NCI-H526 treated with DMSO at 0.1 percent for 48 hours (cell line): ENCODE measurements around the gene NMNAT1.
"Not testable (repeated sequence)": the region's sequence is repeated elsewhere in the genome, so short reads cannot be mapped to it uniquely, and the experiment has no call there.

Source experiments
- DNase-seq: peaks from one replicate; lab custom pipeline; 2025; lab: John Stamatoyannopoulos, UW

Gene NMNAT1

DNA sequence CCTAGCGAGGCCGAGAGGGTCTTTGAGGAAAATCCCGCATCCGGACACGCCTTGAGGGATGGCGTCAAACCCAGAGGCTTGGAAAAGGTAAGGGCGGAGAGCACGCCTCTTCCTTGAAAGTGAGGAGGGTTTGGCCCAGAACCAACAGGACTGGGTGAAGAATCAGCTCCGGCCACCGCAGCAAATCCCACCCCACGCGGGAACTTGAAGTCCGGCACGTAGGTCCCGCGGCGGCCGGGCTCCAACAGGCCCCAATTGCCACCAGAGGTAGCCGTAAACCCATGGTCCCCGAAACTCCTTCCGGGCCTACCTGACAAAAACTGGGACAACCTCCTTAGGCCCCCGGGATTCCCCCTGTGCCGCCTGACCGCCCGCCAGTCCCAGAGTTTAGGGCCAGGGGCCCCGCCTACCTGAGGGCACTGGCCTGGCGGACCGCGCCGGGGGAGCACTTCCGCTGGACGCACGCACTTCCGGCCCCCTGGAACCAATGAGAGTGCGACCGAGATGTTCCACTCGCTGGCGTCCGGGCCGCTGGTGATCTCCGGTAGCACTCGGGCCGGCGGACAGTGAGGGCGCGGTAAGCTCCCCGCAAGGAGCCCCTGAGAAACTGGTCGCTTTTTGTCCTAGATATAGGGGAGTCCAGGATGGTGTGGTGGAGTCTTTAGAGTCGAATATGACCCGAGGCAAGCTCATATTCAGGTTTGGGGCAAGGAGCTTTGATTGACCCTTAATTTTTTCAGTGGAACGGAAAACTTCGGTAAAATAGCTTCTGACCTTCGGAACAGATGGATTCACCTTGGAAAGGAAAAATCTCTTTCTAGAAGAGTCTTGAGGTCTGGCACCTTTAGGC is at the start of gene NMNAT1, which contains the start of gene LZIC:
TSS of gene NMNAT1 (plus strand) at position 537 of the 850 bp plus-strand sequence. CDS start 28,599 bp downstream, outside the sequence.
TSS of gene LZIC (minus strand) at position 453 of the 850 bp plus-strand sequence. CDS start 6,772 bp downstream, outside the sequence.
- peak; percentile 78 for DNase-seq

DNA sequence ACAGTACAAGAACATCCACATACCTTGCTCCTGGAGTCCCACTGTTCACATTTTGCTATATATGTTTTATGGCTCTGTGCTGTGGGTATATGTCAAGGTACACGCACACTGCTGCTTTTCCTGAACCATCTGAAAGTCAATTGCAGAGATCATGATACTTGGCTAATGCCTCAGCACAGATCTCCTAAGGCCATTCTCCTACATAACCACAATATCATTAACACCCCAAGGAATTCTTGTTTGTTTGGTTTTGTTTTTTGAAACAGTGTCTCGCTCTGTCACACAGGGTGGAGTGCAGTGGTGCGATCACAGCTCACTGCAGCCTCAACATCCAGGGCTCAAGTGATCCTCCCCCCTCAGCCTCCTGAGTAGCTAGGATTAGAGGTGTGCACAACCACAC is 49.2 kb upstream of the NMNAT1 start:
- no peak for DNase-seq

DNA sequence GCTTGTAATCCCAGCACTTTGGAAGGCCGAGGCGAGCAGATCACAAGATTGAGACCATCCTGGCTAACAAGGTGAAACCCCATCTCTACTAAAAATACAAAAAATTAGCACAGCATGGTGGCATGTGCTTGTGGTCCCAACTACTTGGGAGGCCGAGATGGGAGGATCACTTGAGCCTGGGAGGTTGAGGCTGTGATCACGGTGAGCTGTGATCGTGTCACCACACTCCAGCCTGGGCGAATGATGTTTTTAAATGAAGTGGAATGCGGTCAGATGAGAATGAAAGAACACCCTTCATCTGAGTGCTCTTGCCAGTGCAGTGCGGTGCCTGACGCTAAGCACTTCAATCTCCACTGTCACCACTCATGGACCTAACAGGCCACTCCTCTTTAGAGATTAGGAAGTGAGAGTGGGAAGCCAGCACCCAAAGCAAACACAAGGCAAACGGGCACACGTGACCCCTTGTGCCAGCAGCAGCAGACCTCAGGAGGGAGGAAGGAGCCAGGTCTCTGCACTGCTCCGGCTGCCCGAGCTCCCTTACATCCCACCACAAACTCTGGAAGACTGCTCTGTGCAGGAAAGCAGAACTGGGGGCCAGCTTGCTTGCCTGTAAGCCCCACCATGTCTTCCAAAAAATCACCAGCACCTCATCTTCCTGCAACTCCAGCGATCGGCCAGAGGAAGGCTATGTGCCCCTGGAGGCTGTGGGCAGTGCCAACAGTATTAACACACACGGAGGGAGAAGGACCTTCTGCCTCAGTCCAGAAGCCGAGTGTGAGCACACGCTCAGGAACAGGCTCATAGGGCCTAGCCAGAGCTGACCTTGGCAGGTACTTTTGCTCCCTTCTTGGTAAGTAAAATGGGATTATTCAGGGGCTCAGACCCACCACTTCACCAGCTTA is 42.9 kb upstream of the NMNAT1 start:
- DNase-seq, result no peak

- DNase-seq, result no peak
Measured at GRCh38 chr1:9901148-9902059, 41.9 kb upstream of the NMNAT1 start.

GRCh38 chr1:9902060-9902452 is 41.2 kb upstream of the NMNAT1 start:
- no peak for DNase-seq

- DNase-seq, result no peak
Measured at GRCh38 chr1:9903801-9904527, 39.3 kb upstream of the NMNAT1 start.

GRCh38 chr1:9904596-9904995 is 38.7 kb upstream of the NMNAT1 start:
- no peak for DNase-seq

GRCh38 chr1:9905010-9905409 is 38.3 kb upstream of the NMNAT1 start:
- no peak for DNase-seq

GRCh38 chr1:9906466-9906865 is 36.8 kb upstream of the NMNAT1 start:
- DNase-seq, result no peak

- no peak for DNase-seq
Measured at GRCh38 chr1:9907441-9907840, 35.8 kb upstream of the NMNAT1 start.

DNA sequence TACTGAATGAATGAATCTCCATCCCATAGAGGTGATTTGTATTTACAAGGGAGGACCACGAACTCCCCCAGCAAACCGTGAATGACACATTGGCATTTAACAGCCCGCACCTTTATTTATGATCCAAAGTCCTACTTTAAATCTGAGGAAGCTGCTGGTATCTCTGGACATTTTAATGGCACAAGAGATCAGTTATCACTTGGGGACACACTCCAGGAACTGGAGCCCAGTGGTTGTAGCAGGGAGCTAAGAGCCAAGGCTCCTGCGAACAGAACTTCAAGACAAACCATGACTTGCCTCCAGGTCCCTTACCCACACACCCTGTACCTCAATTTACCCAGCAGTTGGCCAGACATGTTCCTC is 34.4 kb upstream of the NMNAT1 start:
- DNase-seq, result no peak

DNA sequence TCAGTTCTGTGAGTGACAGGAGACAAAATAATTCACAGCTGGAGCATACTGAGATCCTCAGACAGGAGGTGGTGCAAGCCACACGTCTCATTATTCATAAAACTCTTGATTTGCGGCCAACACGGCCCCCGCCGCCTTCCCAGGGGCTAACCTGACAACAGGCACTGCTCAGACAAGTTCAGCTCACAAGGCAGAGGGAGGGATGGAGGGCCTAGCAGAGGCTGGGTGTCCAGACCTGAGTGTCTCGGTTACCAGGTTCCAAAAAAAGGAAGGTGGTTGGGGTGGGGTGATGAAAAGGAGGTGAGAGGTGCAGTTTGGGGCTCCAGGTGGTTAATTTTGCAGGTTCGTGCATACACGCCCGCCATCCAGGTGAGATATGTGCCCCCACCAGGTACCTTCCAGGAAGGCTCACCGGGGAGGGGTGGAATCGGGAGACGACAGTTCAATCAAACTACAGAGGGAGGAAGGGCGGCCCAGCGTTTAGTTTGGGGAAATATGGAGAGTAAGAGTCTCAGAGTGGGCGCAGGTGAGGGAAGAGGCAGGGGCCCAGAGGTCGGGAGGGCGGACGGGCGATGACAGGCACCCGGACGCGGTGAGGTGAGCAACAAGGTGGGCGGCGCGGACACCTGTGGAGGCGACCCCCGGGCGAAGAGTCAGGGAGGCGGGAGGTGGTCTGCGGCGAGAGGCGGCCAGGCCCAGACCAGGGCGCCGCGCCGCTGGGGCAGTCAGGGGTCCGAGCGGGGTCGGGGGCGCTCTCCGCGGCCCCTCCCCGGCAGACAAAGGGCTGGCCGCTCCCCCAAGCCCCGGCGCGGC is 33.8 kb upstream of the NMNAT1 start:
- DNase-seq, result no peak

GRCh38 chr1:9910076-9910422 is 33.2 kb upstream of the NMNAT1 start, which contains the start of gene CTNNBIP1:
CTNNBIP1 (minus strand) TSS chr1:9910269; CDS start chr1:9872064, 38,205 bp downstream.
- no peak for DNase-seq

- DNase-seq, result peak; percentile 83
Measured at GRCh38 chr1:9910423-9911178, 32.7 kb upstream of the NMNAT1 start.

DNA sequence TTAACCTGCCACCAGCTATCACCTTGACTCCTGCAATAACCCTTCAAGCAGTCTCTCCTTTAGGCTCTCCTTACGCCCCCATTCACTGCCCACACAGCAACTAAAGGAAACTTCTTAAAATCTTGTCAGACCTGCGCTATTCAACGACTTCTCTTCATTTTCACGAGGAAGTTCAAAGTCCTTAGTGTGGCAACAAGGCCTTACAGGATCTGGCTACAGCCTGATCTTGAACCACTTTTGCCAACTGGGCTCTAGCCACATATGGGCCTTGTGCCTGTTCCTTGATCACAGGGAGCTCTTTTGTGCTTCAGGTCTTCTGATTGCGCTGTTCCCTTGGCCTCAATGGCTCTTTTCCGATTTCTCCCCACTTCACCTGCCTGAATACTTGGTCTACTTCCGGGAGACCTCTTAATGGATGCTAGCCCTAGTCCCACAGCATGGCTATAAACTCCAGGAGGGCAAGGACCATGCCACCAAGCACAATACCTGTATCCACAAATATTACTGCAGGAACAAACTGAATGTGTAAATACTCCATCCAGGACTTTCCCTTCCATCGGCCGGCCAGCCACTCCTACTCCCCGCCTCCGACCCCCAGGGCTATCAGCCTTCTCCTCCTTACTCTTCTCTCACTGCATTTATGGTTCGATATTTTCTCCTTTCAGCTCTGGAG is 30.9 kb upstream of the NMNAT1 start:
- DNase-seq, result no peak

DNA sequence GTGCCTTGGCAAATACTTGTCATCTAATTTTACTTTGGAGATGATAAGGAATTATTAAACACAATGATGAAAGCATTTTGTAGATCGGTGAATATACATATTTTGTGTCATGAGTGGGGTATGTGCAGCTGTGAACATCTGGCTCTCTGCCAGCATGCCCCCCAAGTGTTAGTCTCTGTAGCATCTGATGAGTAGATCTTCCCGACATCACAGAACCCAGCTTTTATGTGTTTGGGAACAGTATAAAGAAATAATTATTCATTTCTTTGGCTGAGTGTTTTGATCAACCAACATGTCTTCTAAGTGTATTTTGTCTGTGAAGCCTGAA is 28.7 kb upstream of the NMNAT1 start:
- DNase-seq, result no peak

- no peak for DNase-seq
Measured at GRCh38 chr1:9916452-9916851, 26.8 kb upstream of the NMNAT1 start.

DNA sequence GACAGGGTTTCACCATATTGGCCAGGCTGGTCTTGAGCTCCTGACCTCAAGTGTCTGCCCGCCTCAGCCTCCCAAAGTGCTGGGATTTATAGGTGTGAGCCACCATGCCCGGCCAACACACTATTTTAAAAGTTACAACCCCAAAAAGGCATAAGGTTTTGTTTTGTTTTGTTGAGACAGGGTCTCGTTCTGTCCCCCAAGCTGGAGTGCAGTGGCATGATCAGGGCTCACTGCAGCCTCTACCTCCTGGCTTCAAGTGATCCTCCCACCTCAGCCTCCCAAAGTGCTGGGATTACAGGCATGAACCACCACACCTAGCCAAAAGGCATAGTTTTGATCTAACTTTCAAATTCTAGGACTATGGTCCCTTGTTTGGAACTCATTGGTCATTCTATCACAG is 25.8 kb upstream of the NMNAT1 start:
- not testable (repeated sequence) for DNase-seq

DNA sequence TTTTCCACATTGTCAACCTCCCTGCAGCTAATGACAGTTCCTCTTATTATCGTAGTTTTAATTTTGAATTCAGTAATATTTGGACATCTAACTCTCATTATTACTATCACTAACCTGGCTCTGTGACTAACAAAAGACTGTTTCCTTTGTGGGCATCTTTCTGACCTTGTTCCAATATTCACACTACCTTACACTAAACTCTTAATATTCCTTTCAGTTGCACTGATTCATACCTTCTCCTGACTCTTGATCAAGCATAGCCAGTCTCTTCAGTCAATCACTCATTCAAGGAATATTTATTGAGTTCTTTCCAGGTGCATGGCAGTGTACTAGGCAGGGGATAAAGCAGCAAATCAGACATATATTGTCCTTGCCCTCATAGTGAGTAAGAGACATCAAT is 25.4 kb upstream of the NMNAT1 start:
- no peak for DNase-seq
